Kidney epithelial cell (primary cell): Measurements from ENCODE around the gene FLRT2. TPM values are rescaled to one million over a fixed set of nuclear protein-coding genes. Genes with fewer than 3 reads are reported as not detected.
A peak's percentile ranks its signal among the peaks of the same experiment; 100 is the strongest.

ENCODE experiments used
- DNase-seq: peaks from one replicate; pipeline ENCODE4 v3.0.0-alpha.2; 2010; ENCODE audit warnings: low read depth
- H3K27me3 ChIP-seq: 2 replicates; pipeline ENCODE4 v1.6.0; 2011; ENCODE audit warnings: low read length; ENCODE audit not compliant: control insufficient read depth, insufficient read depth
- H3K36me3 ChIP-seq: 2 replicates; pipeline ENCODE4 v1.5.1; 2011; ENCODE audit warnings: low read length; ENCODE audit not compliant: control insufficient read depth, insufficient read depth
- H3K4me3 ChIP-seq: 2 replicates; pipeline ENCODE4 v1.5.1; 2011; ENCODE audit warnings: low read depth, mild to moderate bottlenecking, control low read depth, low read length
- CTCF ChIP-seq: IDR thresholded peaks from 2 replicates; pipeline ENCODE4 v1.5.1; 2011; ENCODE audit warnings: mild to moderate bottlenecking, moderate library complexity, low read length, control low read depth, inconsistent platforms; ENCODE audit not compliant: insufficient read depth, poor library complexity, severe bottlenecking
- total RNA-seq: library from RNA; depleted of rRNA; stranded (reverse); fragments of >200 nt; gene quantifications from 2 replicates; pipeline ENCODE4 v1.2.3, GENCODE V29; 2015

FLRT2 gene
- total RNA-seq, 1 donor from 2014 or later = 8.1 TPM

- H3K27me3 ChIP-seq = no peaks in the 10 kb centered on the region
- no peak overlapping the region for H3K4me3 ChIP-seq
- TF ChIP-seq CTCF = no peak
- DNase-seq = no peak
- H3K36me3 ChIP-seq = no peaks in the 10 kb centered on the region
Measured at GRCh38 chr14:85558505-85558904, 28.6 kb downstream of the FLRT2 start.

GRCh38 chr14:85562630-85563029 lies 32.7 kb downstream of the FLRT2 start:
- DNase-seq = no peak
- Histone ChIP-seq H3K4me3 (no peak overlapping the region), H3K27me3 (no peaks in the 10 kb centered on the region), H3K36me3 (no peaks in the 10 kb centered on the region)
- no peak for TF ChIP-seq CTCF

GRCh38 chr14:85564841-85565527 lies 35.0 kb downstream of the FLRT2 start:
- no peak for TF ChIP-seq CTCF
- H3K27me3 ChIP-seq = no peaks in the 10 kb centered on the region
- H3K36me3 ChIP-seq = no peaks in the 10 kb centered on the region
- no peak for DNase-seq
- no peak overlapping the region for H3K4me3 ChIP-seq

GRCh38 chr14:85565862-85566296 lies 35.9 kb downstream of the FLRT2 start:
- no peaks in the 10 kb centered on the region for H3K36me3 ChIP-seq
- TF ChIP-seq CTCF = no peak
- H3K4me3 ChIP-seq = no peak overlapping the region
- H3K27me3 ChIP-seq = no peaks in the 10 kb centered on the region
- DNase-seq = peak; percentile 21

- H3K27me3 ChIP-seq = no peaks in the 10 kb centered on the region
- no peak for TF ChIP-seq CTCF
- H3K4me3 ChIP-seq = no peak overlapping the region
- H3K36me3 ChIP-seq = no peaks in the 10 kb centered on the region
- no peak for DNase-seq
Measured at GRCh38 chr14:85566603-85567002, 36.7 kb downstream of the FLRT2 start.

GRCh38 chr14:85572011-85572410 lies 42.1 kb downstream of the FLRT2 start:
- H3K4me3 ChIP-seq = no peak overlapping the region
- DNase-seq = no peak
- no peaks in the 10 kb centered on the region for H3K36me3 ChIP-seq
- no peaks in the 10 kb centered on the region for H3K27me3 ChIP-seq
- TF ChIP-seq CTCF = no peak
